Right atrium auricular region (tissue), 2 donors: ENCODE measurements around the gene TMCO4. TPM values are rescaled to one million over a fixed set of nuclear protein-coding genes. Genes with fewer than 3 reads are reported as not detected.

Source experiments
- DNase-seq: peaks from one replicate; pipeline ENCODE4 v3.0.0-alpha.2; 2019; ENCODE audit warnings: low spot score
- H3K27ac ChIP-seq, 2 donors: fragments of 200-600 bp; sonication (generic); 1 replicate in 1 of 2; 2 replicates in 1 of 2; pipeline ENCODE4 v1.5.1; 2016 to 2019
- H3K27me3 ChIP-seq, 2 donors: fragments of 200-600 bp; sonication (generic); one replicate each; pipeline versions ENCODE4 v1.5.1 to v1.6.0; 2017 to 2019
- H3K36me3 ChIP-seq: fragments of 200-600 bp; sonication (generic); one replicate; pipeline ENCODE4 v1.5.1; 2016
- H3K4me1 ChIP-seq, 2 donors: fragments of 200-600 bp; sonication (generic); one replicate each; pipeline versions ENCODE4 v1.5.1 to v1.6.0; 2017 to 2019
- H3K4me3 ChIP-seq, 2 donors: fragments of 200-600 bp; sonication (generic); 1 replicate in 1 of 2; 2 replicates in 1 of 2; pipeline ENCODE4 v1.5.1; 2017 to 2019; ENCODE audit warnings: mild to moderate bottlenecking in 1 of 2, moderate library complexity in 1 of 2
- H3K9me3 ChIP-seq, 2 donors: fragments of 200-600 bp; sonication (generic); one replicate each; pipeline ENCODE4 v1.5.1; 2019
- CTCF ChIP-seq, 2 donors: fragments of 200-600 bp; sonication (generic); IDR thresholded peaks; one replicate each; pipeline ENCODE4 v1.5.1; 2019; ENCODE audit warnings: antibody characterized with exemption in 2 of 2
- total RNA-seq, 2 donors: library from RNA; depleted of rRNA; stranded (reverse); fragments of >200 nt; gene quantifications; one replicate each; pipeline ENCODE4 v1.1.0, GENCODE V29; 2016

Gene TMCO4
- total RNA-seq, 2 donors from 2014 or later: 5.7 to 10.7 TPM

GRCh38 chr1:19800076-19800804 lies 524 bp upstream of the TMCO4 start:
- no peaks in the 10 kb centered on the region for H3K36me3 ChIP-seq
- H3K27me3 ChIP-seq: no peaks in the 10 kb centered on the region
- peak; percentile 61 for DNase-seq
- no peaks in the 10 kb centered on the region for H3K9me3 ChIP-seq
- H3K4me3 ChIP-seq: peak overlapping the region; percentile 62 to 74
- TF ChIP-seq CTCF (IDR thresholded peaks at IDR 0.05): no peak
- H3K27ac ChIP-seq: peak overlapping the region; percentile 65 to 68
- peaks cover 0 to 12% of the 10 kb centered on the region in 2 donors for H3K4me1 ChIP-seq

- no peaks in the 10 kb centered on the region for H3K36me3 ChIP-seq
- no peaks in the 10 kb centered on the region for H3K27me3 ChIP-seq
- DNase-seq: no peak
- H3K27ac ChIP-seq: peak overlapping the region; percentile 65 to 68
- H3K9me3 ChIP-seq: no peaks in the 10 kb centered on the region
- TF ChIP-seq CTCF (IDR thresholded peaks at IDR 0.05): no peak
- H3K4me3 ChIP-seq: peak overlapping the region in 1 of 2 donors; percentile 74
- H3K4me1 ChIP-seq: peaks cover 0 to 12% of the 10 kb centered on the region in 2 donors
These were observed 1.1 kb downstream of the TMCO4 start for GRCh38 chr1:19798486-19799229.

- no peaks in the 10 kb centered on the region for H3K27me3 ChIP-seq
- H3K4me3 ChIP-seq: no peak overlapping the region
- H3K4me1 ChIP-seq: peaks cover 0 to 12% of the 10 kb centered on the region in 2 donors
- no peak for TF ChIP-seq CTCF (IDR thresholded peaks at IDR 0.05)
- no peak overlapping the region for H3K27ac ChIP-seq
- no peaks in the 10 kb centered on the region for H3K36me3 ChIP-seq
- no peak for DNase-seq
- H3K9me3 ChIP-seq: no peaks in the 10 kb centered on the region
These were observed 1.9 kb downstream of the TMCO4 start for GRCh38 chr1:19797827-19798226.

GRCh38 chr1:19794583-19794982 lies 5.1 kb downstream of the TMCO4 start:
- no peaks in the 10 kb centered on the region for H3K9me3 ChIP-seq
- H3K27me3 ChIP-seq: no peaks in the 10 kb centered on the region
- H3K27ac ChIP-seq: no peak overlapping the region
- H3K4me1 ChIP-seq: peaks cover 0 to 12% of the 10 kb centered on the region in 2 donors
- no peak for DNase-seq
- TF ChIP-seq CTCF (IDR thresholded peaks at IDR 0.05): no peak
- H3K4me3 ChIP-seq: no peak overlapping the region
- H3K36me3 ChIP-seq: no peaks in the 10 kb centered on the region

- no peak overlapping the region for H3K27ac ChIP-seq
- no peak for DNase-seq
- no peaks in the 10 kb centered on the region for H3K36me3 ChIP-seq
- H3K4me1 ChIP-seq: peaks cover 0 to 2% of the 10 kb centered on the region in 2 donors
- no peaks in the 10 kb centered on the region for H3K27me3 ChIP-seq
- no peaks in the 10 kb centered on the region for H3K9me3 ChIP-seq
- no peak for TF ChIP-seq CTCF (IDR thresholded peaks at IDR 0.05)
- H3K4me3 ChIP-seq: no peak overlapping the region
These were observed 6.2 kb downstream of the TMCO4 start for GRCh38 chr1:19793360-19794046.
